Astrocyte (in vitro differentiated cells and primary cell): ENCODE measurements around the gene CFD. TPM values are rescaled to one million over a fixed set of nuclear protein-coding genes. Genes with fewer than 3 reads are reported as not detected.

Experiments used
- DNase-seq: peaks from one replicate; pipeline ENCODE4 v3.0.0-alpha.2; 2010; ENCODE audit warnings: low read depth
- FAIRE-seq: peaks from 2 replicates; lab custom pipeline; 2011; peaks lifted over from hg19 to GRCh38; lab: Jason Lieb, UNC
- H2AFZ ChIP-seq: 2 replicates; pipeline ENCODE4 v1.6.0; 2012; ENCODE audit warnings: low read depth, low read length, inconsistent platforms
- H3K27ac ChIP-seq: 2 replicates; pipeline ENCODE4 v1.5.1; 2011; ENCODE audit warnings: low read depth, low read length, inconsistent platforms
- H3K27me3 ChIP-seq: 2 replicates; pipeline ENCODE4 v1.6.0; 2011; ENCODE audit warnings: low read length, inconsistent platforms; ENCODE audit not compliant: insufficient read depth
- H3K36me3 ChIP-seq: 2 replicates; pipeline ENCODE4 v1.5.1; 2011; ENCODE audit warnings: low read length, inconsistent platforms; ENCODE audit not compliant: insufficient read depth
- H3K4me1 ChIP-seq: 2 replicates; pipeline ENCODE4 v1.5.1; 2011; ENCODE audit warnings: low read length, inconsistent platforms; ENCODE audit not compliant: insufficient read depth
- H3K4me2 ChIP-seq: 2 replicates; pipeline ENCODE4 v1.6.0; 2012; ENCODE audit warnings: low read length, inconsistent platforms
- H3K4me3 ChIP-seq: 2 replicates; pipeline ENCODE4 v1.5.1; 2011; ENCODE audit warnings: low read depth, mild to moderate bottlenecking, low read length, inconsistent platforms; ENCODE audit not compliant: insufficient read depth
- H3K79me2 ChIP-seq: 2 replicates; pipeline ENCODE4 v1.6.0; 2012; ENCODE audit warnings: mild to moderate bottlenecking, low read length, inconsistent platforms; ENCODE audit not compliant: insufficient read depth
- H3K9ac ChIP-seq: 2 replicates; pipeline ENCODE4 v1.6.0; 2012; ENCODE audit warnings: mild to moderate bottlenecking, low read length, inconsistent platforms
- H3K9me3 ChIP-seq: 2 replicates; pipeline ENCODE4 v1.5.1; 2012; ENCODE audit warnings: low read depth, mild to moderate bottlenecking, low read length, inconsistent platforms; ENCODE audit not compliant: insufficient read depth
- H4K20me1 ChIP-seq: 2 replicates; pipeline ENCODE4 v1.6.0; 2012; ENCODE audit warnings: low read length, inconsistent platforms; ENCODE audit not compliant: insufficient read depth
- H3K27ac Mint-ChIP-seq: one replicate; pipeline ENCODE4 v1.8.0; 2021; ENCODE audit warnings: mild to moderate bottlenecking, mixed read lengths; ENCODE audit not compliant: unreplicated experiment
- H3K27me3 Mint-ChIP-seq: one replicate; pipeline ENCODE4 v1.8.0; 2021; ENCODE audit warnings: low read depth, mixed read lengths; ENCODE audit not compliant: unreplicated experiment
- H3K36me3 Mint-ChIP-seq: one replicate; pipeline ENCODE4 v1.8.0; 2021; ENCODE audit warnings: low read depth, mixed read lengths; ENCODE audit not compliant: unreplicated experiment
- H3K4me1 Mint-ChIP-seq: one replicate; pipeline ENCODE4 v1.8.0; 2021; ENCODE audit warnings: low read depth, mixed read lengths; ENCODE audit not compliant: unreplicated experiment
- H3K4me3 Mint-ChIP-seq: one replicate; pipeline ENCODE4 v1.8.0; 2021; ENCODE audit warnings: mild to moderate bottlenecking, moderate library complexity, mixed read lengths; ENCODE audit not compliant: unreplicated experiment
- H3K9me3 Mint-ChIP-seq: one replicate; pipeline ENCODE4 v1.8.0; 2021; ENCODE audit warnings: mild to moderate bottlenecking, mixed read lengths; ENCODE audit not compliant: unreplicated experiment
- CTCF ChIP-seq: IDR thresholded peaks from 2 replicates; pipeline ENCODE4 v1.5.1; 2011; ENCODE audit warnings: low read depth, mild to moderate bottlenecking, inconsistent platforms, low read length, moderate library complexity; ENCODE audit not compliant: insufficient read depth
- EZH2 ChIP-seq: IDR thresholded peaks from 2 replicates; pipeline ENCODE4 v1.6.1; 2012; ENCODE audit warnings: mild to moderate bottlenecking, low read length, inconsistent platforms; ENCODE audit not compliant: insufficient read depth
- total RNA-seq: library from RNA; stranded (reverse); gene quantifications from 2 replicates; pipeline ENCODE4 v1.2.1, GENCODE V29; 2021

Gene CFD
- total RNA-seq, 1 donor from 2014 or later = 0.59 TPM

- Histone ChIP-seq H3K4me2 (no peak overlapping the region), H3K9ac (no peak overlapping the region), H4K20me1 (no peaks in the 10 kb centered on the region), H3K4me1 (no peaks in the 10 kb centered on the region), H3K27me3 (peaks cover 2% of the 10 kb centered on the region), H3K9me3 (no peaks in the 10 kb centered on the region), H3K4me3 (no peak overlapping the region), H2AFZ (no peak overlapping the region), H3K79me2 (no peaks in the 10 kb centered on the region), H3K36me3 (no peaks in the 10 kb centered on the region), H3K27ac (no peak overlapping the region)
- FAIRE-seq = no peak
- Mint-ChIP-seq H3K27me3 (no peaks in the 10 kb centered on the region), H3K27ac (peak overlapping the region; percentile 66), H3K9me3 (no peaks in the 10 kb centered on the region), H3K36me3 (no peaks in the 10 kb centered on the region), H3K4me3 (peak overlapping the region; percentile 50), H3K4me1 (no peaks in the 10 kb centered on the region)
- no peak for DNase-seq
- TF ChIP-seq CTCF (no peak), EZH2 (no peak)
Measured at GRCh38 chr19:823565-824121, 35.8 kb upstream of the CFD start.

DNA sequence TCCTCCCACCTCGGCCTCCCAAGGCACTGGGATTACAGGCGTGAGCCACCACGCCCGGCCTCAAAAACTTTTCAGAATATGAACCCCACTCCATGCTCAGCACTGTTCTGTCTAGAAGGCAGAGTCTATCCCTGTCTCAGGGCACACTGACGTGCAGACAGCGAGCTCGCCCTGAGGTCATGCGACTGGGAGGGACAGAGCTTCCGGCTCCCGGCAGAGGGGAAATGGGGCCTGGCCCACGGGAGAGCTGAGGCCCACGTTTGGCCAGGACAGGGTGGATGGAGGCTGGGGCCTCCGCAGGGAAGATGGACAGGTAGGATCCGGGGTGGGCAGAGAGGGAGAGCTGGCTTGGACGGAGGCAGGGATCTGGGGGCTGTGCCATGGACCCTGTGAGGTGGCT lies 34.6 kb upstream of the CFD start:
- no peak overlapping the region for H3K4me3 Mint-ChIP-seq
- Histone ChIP-seq H3K9me3 (no peaks in the 10 kb centered on the region), H3K27ac (no peak overlapping the region), H3K36me3 (no peaks in the 10 kb centered on the region), H3K79me2 (no peaks in the 10 kb centered on the region), H2AFZ (no peak overlapping the region), H3K27me3 (peaks cover 2% of the 10 kb centered on the region), H3K4me3 (no peak overlapping the region), H3K4me1 (no peaks in the 10 kb centered on the region), H3K9ac (no peak overlapping the region), H4K20me1 (no peaks in the 10 kb centered on the region), H3K4me2 (no peak overlapping the region)
- H3K27me3 Mint-ChIP-seq = no peaks in the 10 kb centered on the region
- no peak overlapping the region for H3K27ac Mint-ChIP-seq
- DNase-seq (no peak), FAIRE-seq (no peak)
- no peaks in the 10 kb centered on the region for H3K4me1 Mint-ChIP-seq
- TF ChIP-seq EZH2 = no peak
- no peak for TF ChIP-seq CTCF
- no peaks in the 10 kb centered on the region for H3K36me3 Mint-ChIP-seq
- no peaks in the 10 kb centered on the region for H3K9me3 Mint-ChIP-seq

GRCh38 chr19:825897-826644 lies 33.4 kb upstream of the CFD start:
- H3K36me3 Mint-ChIP-seq = no peaks in the 10 kb centered on the region
- no peak overlapping the region for H3K4me2 ChIP-seq
- peaks cover 2% of the 10 kb centered on the region for H3K27me3 ChIP-seq
- H3K36me3 ChIP-seq = no peaks in the 10 kb centered on the region
- H3K27ac Mint-ChIP-seq = no peak overlapping the region
- no peak overlapping the region for H3K27ac ChIP-seq
- H4K20me1 ChIP-seq = no peaks in the 10 kb centered on the region
- DNase-seq (no peak), FAIRE-seq (no peak)
- H3K9me3 Mint-ChIP-seq = no peaks in the 10 kb centered on the region
- no peaks in the 10 kb centered on the region for H3K4me1 ChIP-seq
- H3K9ac ChIP-seq = no peak overlapping the region
- TF ChIP-seq CTCF (no peak), EZH2 (no peak)
- no peaks in the 10 kb centered on the region for H3K79me2 ChIP-seq
- H3K4me3 Mint-ChIP-seq = no peak overlapping the region
- no peaks in the 10 kb centered on the region for H3K4me1 Mint-ChIP-seq
- H2AFZ ChIP-seq = no peak overlapping the region
- no peaks in the 10 kb centered on the region for H3K9me3 ChIP-seq
- no peaks in the 10 kb centered on the region for H3K27me3 Mint-ChIP-seq
- H3K4me3 ChIP-seq = no peak overlapping the region
